ENCODE data around the gene LIG1. TPM values are rescaled to one million over a fixed set of nuclear protein-coding genes. Genes with fewer than 3 reads are reported as not detected.

LIG1 gene
- total and polyA plus RNA-seq, 9 of the 15 experiments (the other 6 are each of a cell fraction or from before 2014, with no cell fraction given) = 9.6 to 114 (median 71.1) TPM

- TF ChIP-seq NKRF (IDR thresholded peaks at IDR 0.05; ENCODE audit: borderline replicate concordance) = peak; percentile 66; the same call in 1 of the 2 replicates
- 0 out of 2 replicates have a peak, but pooled peaks have one; percentile 23 for TF ChIP-seq ZNF589 (CRISPR knock-in tag; IDR thresholded peaks at IDR 0.05; ENCODE audit: low read depth)
- no peak for TF ChIP-seq HNRNPK (IDR thresholded peaks at IDR 0.05; ENCODE audit: low read depth, low read length, poor library complexity, severe bottlenecking)
- peak; percentile 49 for TF ChIP-seq POLR2B (IDR thresholded peaks at IDR 0.05; ENCODE audit: low read depth, partially characterized antibody)
- TF ChIP-seq TFAP4 (CRISPR knock-in tag; IDR thresholded peaks at IDR 0.05; ENCODE audit: borderline replicate concordance) = peak; percentile 71
- peak; percentile 27; the same call in 1 of the 2 replicates for TF ChIP-seq L3MBTL2 (IDR thresholded peaks at IDR 0.05)
- TF ChIP-seq MIER1 (IDR thresholded peaks at IDR 0.05; ENCODE audit: low read depth) = peak; percentile 87
- TF ChIP-seq HNRNPLL (IDR thresholded peaks at IDR 0.05; ENCODE audit: low read depth, low read length, poor library complexity, severe bottlenecking) = peak; percentile 80
- peak in 2 of 3 experiments; percentile 60 to 67 for TF ChIP-seq YY1 (IDR thresholded peaks at IDR 0.05; ENCODE audit: borderline replicate concordance in 1 of 3, control insufficient read depth in 1 of 3, extremely low read depth in 1 of 3, insufficient read depth in 3 of 3, insufficient read length in 1 of 3, insufficient replicate concordance in 2 of 3, low read depth in 1 of 3, low read length in 2 of 3)
Observed at GRCh38 chr19:48110350-48110966, 59.7 kb downstream of the LIG1 start, which contains the start of gene PLA2G4C (continued).

Data from K562 (cell line).